NCI-H2196 treated with DMSO at 0.1 percent for 48 hours (cell line): ENCODE data around the gene ACYP1.

Source experiments
- DNase-seq: peaks from one replicate; lab custom pipeline; 2025; ENCODE audit not compliant: unreplicated experiment; lab: John Stamatoyannopoulos, UW

ACYP1 gene

GRCh38 chr14:75041613-75042012 is 22.2 kb downstream of the ACYP1 start:
- DNase-seq: no peak

- DNase-seq: no peak
Observed at GRCh38 chr14:75040959-75041358, 22.9 kb downstream of the ACYP1 start.

- DNase-seq: no peak
Observed at GRCh38 chr14:75040507-75040906, 23.3 kb downstream of the ACYP1 start.

- no peak for DNase-seq
Observed at GRCh38 chr14:75032939-75033338, 30.9 kb downstream of the ACYP1 start.

DNA sequence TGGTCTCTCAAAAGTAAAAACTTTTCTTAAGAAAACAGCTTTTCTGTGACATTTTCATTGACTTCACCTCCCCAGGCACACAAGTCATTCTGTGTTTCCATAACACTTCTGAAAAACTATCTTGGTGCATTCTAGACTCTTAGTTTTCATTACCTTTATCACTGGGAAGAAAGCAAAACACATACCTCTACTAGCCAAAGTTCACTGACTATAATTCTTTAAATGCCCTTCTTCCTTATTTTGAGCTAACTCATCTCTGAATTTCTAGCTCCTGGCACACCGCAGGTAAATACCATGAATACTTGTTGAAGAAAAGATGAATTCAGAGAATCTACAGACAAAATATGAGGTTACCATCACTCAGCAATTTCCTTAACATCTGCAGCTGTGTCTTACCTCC is 33.7 kb downstream of the ACYP1 start:
- DNase-seq: no peak

GRCh38 chr14:75025876-75026275 is 37.9 kb downstream of the ACYP1 start:
- no peak for DNase-seq

DNA sequence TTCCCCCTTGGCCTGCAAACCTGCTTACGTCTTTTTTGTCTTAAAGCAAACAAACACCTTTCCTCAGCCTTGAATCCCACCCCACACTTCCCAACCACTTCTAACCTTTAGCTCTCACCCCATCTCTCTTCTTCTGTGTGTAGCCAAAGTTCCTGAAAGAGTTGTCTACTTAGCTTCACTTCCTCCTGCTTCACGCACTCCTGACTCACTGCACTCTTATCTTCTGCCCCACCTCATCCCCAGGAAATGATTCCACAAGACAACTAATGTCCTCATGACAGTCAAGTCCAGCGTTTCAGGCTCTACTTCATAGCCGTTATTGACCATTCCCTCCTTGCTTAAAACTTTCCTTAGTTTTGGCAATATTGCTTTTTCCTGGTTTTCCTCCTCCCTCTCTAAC is 38.7 kb downstream of the ACYP1 start:
- no peak for DNase-seq

DNA sequence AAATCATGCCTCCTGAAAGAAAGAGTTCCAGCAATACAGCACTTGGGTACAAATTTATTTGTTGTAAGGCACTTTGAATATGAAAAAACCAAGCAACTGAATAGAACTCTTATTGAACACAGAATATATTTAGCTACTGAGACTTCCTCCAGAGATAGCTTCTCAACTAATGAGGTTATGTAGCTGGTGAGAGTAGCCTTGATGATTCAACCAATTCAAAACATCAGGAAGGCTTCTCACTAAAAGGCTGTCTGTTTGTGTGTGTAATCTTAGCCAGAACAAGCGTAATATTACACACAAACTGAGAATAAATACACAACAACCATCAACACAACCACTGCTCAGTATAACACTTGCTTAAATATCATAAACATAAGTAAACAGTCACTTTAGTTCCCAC is 40.7 kb downstream of the ACYP1 start:
- DNase-seq: no peak

DNA sequence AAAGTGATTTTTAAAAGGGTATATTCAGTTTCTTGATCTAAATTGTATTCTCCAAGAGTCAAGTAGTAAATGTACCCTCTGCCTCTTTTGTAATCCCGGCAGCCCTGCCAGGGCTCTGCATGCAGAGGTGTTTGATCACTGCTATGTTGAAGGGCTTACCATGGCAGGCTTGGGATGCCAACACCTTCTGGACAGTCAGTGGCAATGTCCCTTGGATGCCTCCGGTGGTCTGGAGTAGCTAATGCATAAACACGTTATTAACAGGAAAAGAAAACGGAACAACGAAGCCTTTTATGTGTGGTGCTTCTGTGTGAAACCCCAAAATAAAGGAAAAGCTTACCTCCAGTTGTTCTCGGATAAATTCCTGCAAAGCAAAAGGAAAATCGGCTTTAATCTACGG is 41.2 kb downstream of the ACYP1 start:
- DNase-seq: no peak

DNA sequence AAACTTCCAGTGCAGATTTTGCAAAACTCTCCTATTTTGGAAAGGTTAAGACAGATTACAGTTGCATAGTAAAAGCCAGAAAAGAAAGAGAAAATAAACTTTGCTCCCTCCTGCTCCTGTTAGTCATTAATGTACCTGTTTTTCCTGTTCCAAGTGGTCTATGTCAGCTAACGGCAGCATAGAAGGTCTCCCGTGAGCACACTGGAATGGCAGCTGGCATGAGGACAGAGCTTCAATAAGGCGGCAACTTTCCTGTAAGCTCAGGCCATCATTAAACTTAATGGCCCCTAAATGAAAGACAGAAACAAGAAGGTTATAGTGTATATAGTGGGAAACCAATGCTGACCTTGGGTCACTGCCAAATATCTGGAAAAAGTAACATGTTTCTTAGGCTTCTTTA is 45.1 kb downstream of the ACYP1 start:
- DNase-seq: no peak

DNA sequence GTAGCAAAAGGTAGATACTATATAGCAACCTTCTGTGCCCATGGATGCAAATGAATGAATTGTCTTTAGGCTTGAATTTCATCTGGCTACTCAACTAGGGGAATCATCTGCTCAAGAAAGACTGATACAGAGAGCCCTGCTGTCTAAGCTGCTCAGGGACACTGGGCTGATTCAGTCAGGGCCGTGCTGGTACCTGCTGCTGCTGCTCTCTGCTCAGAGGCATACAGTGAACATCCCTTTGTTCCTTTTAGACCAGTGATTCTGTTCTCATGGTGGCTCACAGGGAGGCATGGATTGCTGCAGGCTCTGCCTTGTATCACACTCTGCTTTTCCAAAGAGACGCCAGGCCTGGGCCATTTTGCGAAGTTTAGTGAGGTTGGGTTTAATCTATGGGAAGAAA is 47.0 kb downstream of the ACYP1 start:
- DNase-seq: no peak

- no peak for DNase-seq
Observed at GRCh38 chr14:75015496-75015895, 48.3 kb downstream of the ACYP1 start.

DNA sequence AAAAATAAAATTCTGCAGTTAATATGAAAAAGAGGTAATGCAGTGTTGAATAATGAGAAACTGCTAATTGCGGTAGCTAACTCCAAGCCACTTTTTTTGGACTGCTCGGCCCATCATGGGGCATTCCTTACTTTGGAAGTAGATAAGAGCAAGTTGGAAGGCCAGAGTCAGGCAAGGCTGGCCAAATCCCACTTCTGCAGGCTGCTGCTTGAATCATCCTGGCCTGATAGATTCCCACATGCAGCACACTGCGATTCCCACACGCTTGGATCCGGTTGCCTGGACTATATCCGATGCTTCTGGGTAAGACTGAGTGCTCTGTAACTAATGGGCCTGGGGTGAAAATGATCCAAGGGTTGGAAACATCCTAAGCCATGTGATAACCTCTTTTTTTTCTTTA is 50.5 kb downstream of the ACYP1 start:
- no peak for DNase-seq

- no peak for DNase-seq
Observed at GRCh38 chr14:75011356-75011994, 52.3 kb downstream of the ACYP1 start.

- DNase-seq: no peak
Observed at GRCh38 chr14:75010472-75011093, 53.2 kb downstream of the ACYP1 start.

DNA sequence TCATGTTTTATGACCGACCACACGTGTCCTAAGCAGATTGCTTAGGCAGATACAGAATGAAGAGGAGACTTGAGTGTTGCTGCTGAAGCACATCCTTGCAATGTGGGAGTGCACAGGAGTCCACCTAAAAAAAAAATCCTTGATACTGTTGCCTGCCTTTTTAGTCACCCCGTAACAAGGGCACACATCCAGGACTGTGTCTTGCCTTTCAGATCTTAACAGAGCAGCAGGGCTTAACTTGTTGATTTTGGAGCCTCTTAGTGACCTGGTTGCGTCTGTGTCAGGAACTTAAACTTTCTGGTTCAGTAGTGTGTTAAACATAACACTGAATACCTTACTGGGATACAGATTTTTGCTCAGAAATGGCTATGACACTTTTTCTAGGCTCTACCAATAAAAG is 54.6 kb downstream of the ACYP1 start:
- no peak for DNase-seq

GRCh38 chr14:75005357-75005756 is 58.5 kb downstream of the ACYP1 start:
- no peak for DNase-seq

- no peak for DNase-seq
Observed at GRCh38 chr14:75003250-75004027, 60.4 kb downstream of the ACYP1 start.
